GM12878 (cell line): ENCODE measurements around the gene PRR12. TPM values are rescaled to one million over a fixed set of nuclear protein-coding genes. Genes with fewer than 3 reads are reported as not detected.

Experiments
- BMI1 ChIP-seq: fragments of 450-650 bp; IDR thresholded peaks from 2 replicates; pipeline ENCODE4 v1.6.1; 2016; ENCODE audit warnings: mild to moderate bottlenecking, moderate library complexity, borderline replicate concordance
- CBX5 ChIP-seq: sonication (generic); IDR thresholded peaks from 2 replicates; pipeline ENCODE4 v1.6.1; 2016; ENCODE audit warnings: low read depth, moderate library complexity, mild to moderate bottlenecking, inconsistent platforms
- CREB1 ChIP-seq: IDR thresholded peaks from 2 replicates; pipeline ENCODE4 v1.6.1; 2012; ENCODE audit warnings: low read depth, mild to moderate bottlenecking, inconsistent platforms
- CREM ChIP-seq: IDR thresholded peaks from 2 replicates; pipeline ENCODE4 v1.6.1; 2014; ENCODE audit warnings: antibody characterized with exemption, low read depth
- ETV6 ChIP-seq, 2 experiments: fragments of 450-650 bp in 1 of 2; IDR thresholded peaks in 1 of 2; conservative IDR thresholded peaks in 1 of 2; 2 replicates each; pipeline ENCODE4 v1.6.1; 2014; ENCODE audit warnings: antibody characterized with exemption in 1 of 2, borderline replicate concordance in 1 of 2, low read depth in 1 of 2, mild to moderate bottlenecking in 1 of 2, moderate library complexity in 1 of 2
- EZH2 ChIP-seq: IDR thresholded peaks from 2 replicates; pipeline ENCODE4 v1.6.1; 2012; ENCODE audit warnings: low read depth, mild to moderate bottlenecking, control low read depth, inconsistent platforms, low read length, borderline replicate concordance; ENCODE audit not compliant: control insufficient read depth
- FOS ChIP-seq: IDR thresholded peaks from 3 replicates; pipeline ENCODE4 v1.6.1; 2011; ENCODE audit warnings: borderline replicate concordance; ENCODE audit not compliant: insufficient read length; ENCODE audit errors: extremely low read depth
- JUNB ChIP-seq: IDR thresholded peaks from 2 replicates; pipeline ENCODE4 v1.6.1; 2016; ENCODE audit warnings: antibody characterized with exemption, mild to moderate bottlenecking
- KAT2A ChIP-seq: conservative IDR thresholded peaks from 2 replicates; pipeline ENCODE4 v1.6.1; 2011; ENCODE audit warnings: low read depth, low read length; ENCODE audit not compliant: control insufficient read depth
- MTA2 ChIP-seq: fragments of 450-650 bp; IDR thresholded peaks from 2 replicates; pipeline ENCODE4 v1.6.1; 2016; ENCODE audit warnings: low read depth, mild to moderate bottlenecking, moderate library complexity
- NRF1 ChIP-seq: conservative IDR thresholded peaks from 2 replicates; pipeline ENCODE4 v1.6.1; 2011; ENCODE audit warnings: mild to moderate bottlenecking, low read depth, low read length, improper control_type of control experiment
- PRDM15 ChIP-seq: fragments of 450-650 bp; formaldehyde crosslinking; IDR thresholded peaks from 2 replicates; pipeline ENCODE4 v1.4.0; 2020; ENCODE audit warnings: mild to moderate bottlenecking, moderate library complexity
- SMAD5 ChIP-seq: IDR thresholded peaks from 2 replicates; pipeline ENCODE4 v1.6.1; 2016; ENCODE audit warnings: antibody characterized with exemption, low read depth
- SMC3 ChIP-seq: IDR thresholded peaks from 2 replicates; pipeline ENCODE4 v1.6.1; 2011; ENCODE audit warnings: low read length, improper control_type of control experiment, borderline replicate concordance
- ZBTB4 ChIP-seq: fragments of 450-650 bp; formaldehyde crosslinking; IDR thresholded peaks from 2 replicates; pipeline ENCODE4 v1.4.0; 2022; ENCODE audit warnings: mild to moderate bottlenecking, moderate library complexity
- polyA plus RNA-seq, 11 experiments: library from polyadenylated mRNA; depleted of rRNA in 4 of 11; unstranded in 6 of 11; stranded (reverse) in 5 of 11; fragments of >200 nt; fragmentation: Nextera tagmentation in 4 of 11; fragmentation: Illumina TruSeq in 1 of 11; extraction: Ambion mirVana in 4 of 11; extraction: Trizol in 1 of 11; gene quantifications; 1 replicate in 1 of 11; 2 replicates in 10 of 11; pipeline versions ENCODE4 v1.2.1 to v1.2.3, GENCODE V29; 2011 to 2016; ENCODE audit warnings: inconsistent platforms in 2 of 11, missing spikeins in 2 of 11, low read depth in 1 of 11
- total RNA-seq, 4 experiments: library from RNA; depleted of rRNA in 3 of 4; stranded (reverse); fragments of >200 nt in 3 of 4; fragmentation: Illumina TruSeq in 1 of 4; extraction: Trizol in 1 of 4; gene quantifications; 2 replicates each; pipeline versions ENCODE4 v1.2.1 to v1.2.3, GENCODE V29; 2013 to 2021
- TF ChIP-seq, protein P1 (sequence below): fragments of 450-650 bp; IDR thresholded peaks from 2 replicates; pipeline ENCODE4 v1.6.1; 2014; ENCODE audit warnings: mild to moderate bottlenecking
- TF ChIP-seq, protein P2 (sequence below): IDR thresholded peaks from 2 replicates; pipeline ENCODE4 v1.6.1; 2012; ENCODE audit warnings: low read depth, low read length, improper control_type of control experiment
- TF ChIP-seq, protein P3 (sequence below): fragments of 450-650 bp; IDR thresholded peaks from 2 replicates; pipeline ENCODE4 v1.6.1; 2017; ENCODE audit warnings: mild to moderate bottlenecking, low read depth, inconsistent platforms; ENCODE audit not compliant: poor library complexity, severe bottlenecking

PRR12 gene
- total and polyA plus RNA-seq, 10 of the 15 experiments (the other 5 are each of a cell fraction or from before 2014, with no cell fraction given): 0.02 to 25.3 (median 1.6) TPM

DNA sequence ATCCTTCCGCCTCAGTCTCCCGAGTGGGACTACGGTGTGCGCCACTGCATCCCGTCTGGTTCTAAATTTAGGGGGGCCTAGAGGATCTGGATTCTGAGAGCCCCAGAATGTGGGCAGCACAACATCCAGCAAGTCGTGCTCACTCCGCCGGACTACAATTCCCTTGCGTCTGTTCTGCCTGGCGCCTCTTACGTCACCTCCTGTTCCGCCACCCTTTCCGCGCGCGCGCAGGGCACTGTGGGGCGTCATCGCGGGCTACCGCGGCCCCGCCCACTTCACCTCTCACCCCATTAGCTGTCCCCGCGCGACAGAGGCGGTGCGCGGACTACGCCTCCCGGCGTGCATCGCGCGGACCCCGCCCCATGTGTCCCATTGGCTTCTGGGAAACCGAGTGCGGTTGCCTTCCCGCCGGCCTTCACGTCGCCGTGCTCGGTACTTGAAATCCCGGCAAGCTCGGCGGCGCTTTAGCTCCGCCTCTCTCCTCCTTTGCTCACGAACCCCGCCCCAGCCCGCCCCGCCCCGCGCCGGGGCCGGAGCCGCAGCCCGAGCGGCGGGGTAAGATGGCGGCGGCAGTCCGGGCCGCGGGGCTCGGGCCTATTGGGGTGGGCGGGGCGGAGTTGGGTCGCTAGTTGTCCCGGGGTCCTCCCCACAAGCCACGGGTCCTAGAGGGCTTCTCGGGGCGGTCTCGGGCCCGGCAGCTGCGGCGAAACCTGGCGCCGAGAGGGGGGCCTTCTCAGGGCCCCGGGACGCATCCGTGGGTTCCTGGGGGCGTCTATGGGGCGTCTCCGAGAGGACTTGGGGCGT lies 50.9 kb downstream of the PRR12 start, which contains the start of gene SCAF1 (continued):
- TF ChIP-seq PRDM15 (CRISPR knock-in tag) (no peak), ZBTB4 (CRISPR knock-in tag) (no peak), FOS (no peak), CREM (peak; percentile 98), SMAD5 (0 out of 2 replicates have a peak, but pooled peaks have one; percentile 41), JUNB (no peak), KAT2A (no peak), CREB1 (peak; percentile 97), EZH2 (no peak), SMC3 (no peak), BMI1 (no peak), NRF1 (peak; percentile 55), MTA2 (peak; percentile 37; the same call in 1 of the 2 replicates), ETV6 (conservative IDR thresholded peaks at IDR 0.05 in 1 of 2, IDR thresholded peaks at IDR 0.05 in 1 of 2; ENCODE audit: borderline replicate concordance in 1 of 2, low read depth in 1 of 2) (no peak), CBX5 (no peak)
- TF ChIP-seq, protein P1, sequence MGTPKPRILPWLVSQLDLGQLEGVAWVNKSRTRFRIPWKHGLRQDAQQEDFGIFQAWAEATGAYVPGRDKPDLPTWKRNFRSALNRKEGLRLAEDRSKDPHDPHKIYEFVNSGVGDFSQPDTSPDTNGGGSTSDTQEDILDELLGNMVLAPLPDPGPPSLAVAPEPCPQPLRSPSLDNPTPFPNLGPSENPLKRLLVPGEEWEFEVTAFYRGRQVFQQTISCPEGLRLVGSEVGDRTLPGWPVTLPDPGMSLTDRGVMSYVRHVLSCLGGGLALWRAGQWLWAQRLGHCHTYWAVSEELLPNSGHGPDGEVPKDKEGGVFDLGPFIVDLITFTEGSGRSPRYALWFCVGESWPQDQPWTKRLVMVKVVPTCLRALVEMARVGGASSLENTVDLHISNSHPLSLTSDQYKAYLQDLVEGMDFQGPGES: no peak; the same call in 1 of the 2 replicates
- TF ChIP-seq, protein P2, sequence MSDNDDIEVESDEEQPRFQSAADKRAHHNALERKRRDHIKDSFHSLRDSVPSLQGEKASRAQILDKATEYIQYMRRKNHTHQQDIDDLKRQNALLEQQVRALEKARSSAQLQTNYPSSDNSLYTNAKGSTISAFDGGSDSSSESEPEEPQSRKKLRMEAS: no peak; the same call in none of the 2 replicates
- TF ChIP-seq, protein P3, sequence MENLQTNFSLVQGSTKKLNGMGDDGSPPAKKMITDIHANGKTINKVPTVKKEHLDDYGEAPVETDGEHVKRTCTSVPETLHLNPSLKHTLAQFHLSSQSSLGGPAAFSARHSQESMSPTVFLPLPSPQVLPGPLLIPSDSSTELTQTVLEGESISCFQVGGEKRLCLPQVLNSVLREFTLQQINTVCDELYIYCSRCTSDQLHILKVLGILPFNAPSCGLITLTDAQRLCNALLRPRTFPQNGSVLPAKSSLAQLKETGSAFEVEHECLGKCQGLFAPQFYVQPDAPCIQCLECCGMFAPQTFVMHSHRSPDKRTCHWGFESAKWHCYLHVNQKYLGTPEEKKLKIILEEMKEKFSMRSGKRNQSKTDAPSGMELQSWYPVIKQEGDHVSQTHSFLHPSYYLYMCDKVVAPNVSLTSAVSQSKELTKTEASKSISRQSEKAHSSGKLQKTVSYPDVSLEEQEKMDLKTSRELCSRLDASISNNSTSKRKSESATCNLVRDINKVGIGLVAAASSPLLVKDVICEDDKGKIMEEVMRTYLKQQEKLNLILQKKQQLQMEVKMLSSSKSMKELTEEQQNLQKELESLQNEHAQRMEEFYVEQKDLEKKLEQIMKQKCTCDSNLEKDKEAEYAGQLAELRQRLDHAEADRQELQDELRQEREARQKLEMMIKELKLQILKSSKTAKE: no peak
